Right hindlimb (tissue), 1 donor: ENCODE results near the gene POTEM.
"Not testable (repeated sequence)": the region's sequence is repeated elsewhere in the genome, so short reads cannot be mapped to it uniquely, and the experiment has no call there.

Source experiments
- DNase-seq: peaks from one replicate; pipeline ENCODE4 v3.0.0-alpha.2; 2018

The POTEM gene

DNA sequence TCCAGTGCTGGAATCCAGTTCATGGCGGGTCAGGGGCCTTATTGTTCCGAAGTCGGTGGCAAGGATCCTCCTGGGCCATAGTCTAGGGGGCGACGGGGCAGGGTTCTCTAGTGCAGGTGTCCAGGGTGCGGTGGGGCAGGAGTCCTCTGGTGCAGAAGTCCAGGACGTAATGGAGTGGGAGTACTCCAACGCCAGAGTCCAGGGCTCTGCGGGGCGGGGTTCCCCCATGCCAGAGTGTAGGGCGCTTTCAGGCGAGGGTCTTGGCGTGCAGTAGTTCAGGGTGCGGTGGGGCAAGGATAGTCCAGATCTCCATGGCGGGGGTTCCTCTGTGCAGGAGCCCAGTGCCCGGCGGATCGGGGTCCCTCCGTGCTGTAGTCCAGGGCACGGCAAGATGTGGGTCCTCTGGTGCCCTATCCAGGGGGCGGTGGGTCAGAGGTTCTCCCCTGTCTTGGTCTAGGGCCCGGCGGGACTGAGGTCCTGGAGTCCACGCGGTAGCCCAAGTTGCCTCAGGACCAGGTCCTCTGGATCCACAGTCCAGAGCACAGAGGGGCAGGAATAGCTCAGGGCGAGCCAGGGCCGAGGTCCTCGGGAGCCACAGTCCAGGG, 70.9 kb downstream of the POTEM start:
- DNase-seq = not testable (repeated sequence)

DNA sequence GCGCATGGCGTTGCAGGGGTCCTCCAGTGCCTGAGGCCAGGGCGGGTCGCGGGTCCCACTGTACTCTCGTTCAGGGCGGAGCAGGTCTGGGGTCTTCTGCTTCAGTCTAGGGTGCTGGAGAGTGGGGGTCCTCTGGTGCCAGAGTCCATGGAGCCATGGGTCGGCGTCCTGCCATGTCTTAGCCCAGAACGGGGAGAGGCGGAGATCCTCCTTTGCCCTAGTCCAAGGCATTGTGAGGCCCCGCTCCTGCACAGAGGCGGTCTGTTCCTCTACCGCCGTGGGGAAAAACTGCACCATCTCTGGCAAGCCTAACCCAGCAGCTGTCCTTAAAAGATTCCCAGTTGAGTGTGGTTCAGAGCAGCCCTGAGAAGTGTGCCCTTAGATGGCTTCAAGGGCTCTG, 71.6 kb downstream of the POTEM start:
- not testable (repeated sequence) for DNase-seq

GRCh38 chr14:19043384-19043783, 76.2 kb downstream of the POTEM start:
- not testable (repeated sequence) for DNase-seq
